ENCODE data around the gene CPLX3.

The CPLX3 gene

DNA sequence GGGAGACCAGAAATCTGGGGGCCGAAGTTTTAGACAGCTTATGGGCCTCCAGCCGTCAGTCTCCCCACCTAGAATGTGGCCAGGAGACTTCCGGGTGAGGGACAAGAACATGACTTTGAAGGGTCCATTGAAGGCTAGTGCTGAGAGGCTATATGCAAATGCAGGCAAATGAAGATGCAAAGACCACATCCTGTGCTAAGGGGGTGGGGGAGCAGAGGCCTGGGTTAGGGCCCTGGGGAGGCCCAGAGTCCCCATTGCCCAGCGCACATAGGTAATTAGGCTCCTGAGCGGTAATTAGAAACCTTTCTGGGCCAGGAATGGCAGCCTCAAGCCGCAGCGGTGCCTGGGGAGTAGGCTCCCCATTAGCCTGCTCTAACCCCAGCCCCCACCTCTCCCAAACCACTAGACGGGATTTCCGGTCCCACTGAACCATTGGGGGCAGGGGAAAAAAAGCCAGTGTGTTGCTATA, 37.7 kb upstream of the CPLX3 start:
- DNase-seq: no peak

DNA sequence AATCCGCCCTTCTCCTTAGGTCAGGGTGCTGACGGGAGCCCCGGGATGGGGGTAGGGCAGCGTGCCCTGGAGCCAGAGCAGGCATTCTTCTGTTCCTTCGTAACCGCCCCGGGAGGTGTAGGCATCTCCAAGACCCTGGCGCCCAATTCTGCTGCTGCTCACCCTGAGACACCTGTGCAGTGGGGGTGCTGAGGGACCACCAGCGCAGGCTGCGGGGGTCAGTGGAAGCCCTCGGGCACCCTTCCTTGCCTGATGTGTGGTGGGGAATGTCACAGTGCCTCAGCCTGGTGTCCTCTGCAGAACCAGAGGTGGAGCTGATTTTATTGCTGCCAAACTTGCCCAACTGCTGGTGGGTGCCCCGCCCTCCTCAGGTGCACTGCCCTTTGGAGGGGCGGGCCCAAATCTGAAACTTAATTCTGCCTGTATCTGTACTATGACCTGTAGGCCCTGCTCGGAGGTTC, 37.2 kb upstream of the CPLX3 start:
- DNase-seq: no peak

DNA sequence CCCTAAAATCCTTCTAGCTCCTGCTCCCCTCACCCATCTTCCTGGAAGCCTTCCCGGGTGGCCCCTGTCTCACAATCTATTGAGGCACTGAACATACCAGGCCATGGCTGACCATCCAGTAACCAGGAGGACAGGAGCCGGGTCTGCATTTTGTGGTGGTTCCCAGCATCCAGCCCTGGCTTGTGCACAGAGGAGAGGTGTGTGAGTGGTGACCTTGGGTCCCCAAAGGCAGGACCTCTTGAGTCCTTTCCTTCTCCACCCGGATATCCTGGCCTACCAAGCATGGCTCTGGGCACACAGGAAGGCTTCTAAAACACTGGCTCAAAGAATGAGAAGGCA, 36.7 kb upstream of the CPLX3 start:
- DNase-seq: no peak

DNA sequence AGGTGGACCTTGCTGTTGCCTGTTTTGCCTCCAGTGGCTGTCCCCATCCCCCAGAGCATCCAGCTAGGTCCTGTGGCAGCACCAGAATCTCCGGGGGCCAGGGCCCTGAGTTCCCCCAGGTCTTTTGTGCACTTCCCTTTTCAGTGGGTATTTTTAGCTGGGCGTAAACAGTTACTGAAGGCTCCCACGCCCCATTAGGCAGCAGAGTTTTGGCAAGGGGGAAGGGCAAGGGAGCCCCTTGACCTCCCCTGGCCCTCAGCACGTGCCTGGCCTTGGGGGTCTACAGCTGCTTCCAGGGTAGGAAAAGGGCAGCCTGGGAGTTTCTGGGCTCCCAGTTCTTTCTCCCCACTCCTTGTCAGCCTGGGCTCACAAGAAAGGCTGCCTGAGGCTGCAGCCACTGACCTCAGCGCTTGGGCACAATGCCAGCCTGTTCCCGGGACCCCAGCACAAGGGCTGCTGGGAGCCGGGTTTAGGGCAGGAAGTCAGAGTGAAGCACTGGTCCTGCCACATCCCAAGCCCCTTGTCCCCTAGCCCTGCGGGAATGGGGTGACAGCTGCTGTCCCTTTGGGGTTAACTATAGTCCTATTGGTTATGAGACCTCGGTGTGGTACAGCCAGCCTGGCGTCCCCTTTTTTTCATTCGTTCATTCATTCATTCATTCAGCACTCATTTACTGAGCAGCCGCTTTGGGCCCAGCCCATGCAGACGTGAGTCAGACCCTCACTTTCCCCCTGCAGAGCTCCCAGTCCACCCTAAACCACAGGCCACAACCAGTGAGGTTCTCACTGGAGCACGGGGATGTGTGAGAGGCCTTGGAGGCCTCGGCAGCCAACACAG, 36.1 kb upstream of the CPLX3 start:
- peak; percentile 75 for DNase-seq

DNA sequence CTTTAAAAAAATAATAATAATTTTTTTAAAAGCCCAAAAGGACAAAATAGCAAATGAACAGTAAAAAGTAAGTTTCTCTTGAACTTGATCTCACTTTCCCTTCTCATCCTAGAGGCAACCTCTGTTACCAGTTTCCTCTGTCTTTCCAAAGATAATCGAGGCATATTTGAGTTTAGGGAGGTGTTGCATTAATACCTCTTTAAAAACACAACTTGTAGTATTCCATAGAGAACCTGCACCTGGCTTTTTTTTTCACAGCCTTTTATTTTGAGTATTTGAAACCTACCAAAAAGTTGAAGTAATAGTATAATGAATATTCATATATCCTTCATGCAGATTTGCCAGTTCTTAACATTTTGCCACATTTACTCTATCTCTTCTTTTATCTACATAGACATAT, 35.4 kb upstream of the CPLX3 start:
- no peak for DNase-seq

DNA sequence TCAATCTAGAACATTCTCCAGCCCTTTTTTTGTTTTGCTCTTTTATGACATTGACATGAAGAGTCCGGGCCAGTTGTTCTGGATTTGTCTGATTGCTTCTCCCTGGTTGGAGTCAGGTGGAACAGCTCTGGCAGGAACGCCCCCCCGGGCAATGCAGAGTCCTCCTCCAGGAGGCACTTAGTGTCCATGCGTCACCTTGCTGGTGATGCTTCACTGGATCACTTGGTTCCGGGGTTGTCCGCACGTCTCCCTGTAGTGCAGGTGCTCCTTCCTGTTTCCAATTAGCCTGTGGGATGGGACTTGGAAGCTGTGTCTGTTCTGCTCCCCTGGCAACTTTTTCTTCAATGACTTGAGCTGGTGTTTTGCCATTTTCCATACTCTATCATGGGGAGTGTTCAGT, 34.8 kb upstream of the CPLX3 start:
- no peak for DNase-seq

DNA sequence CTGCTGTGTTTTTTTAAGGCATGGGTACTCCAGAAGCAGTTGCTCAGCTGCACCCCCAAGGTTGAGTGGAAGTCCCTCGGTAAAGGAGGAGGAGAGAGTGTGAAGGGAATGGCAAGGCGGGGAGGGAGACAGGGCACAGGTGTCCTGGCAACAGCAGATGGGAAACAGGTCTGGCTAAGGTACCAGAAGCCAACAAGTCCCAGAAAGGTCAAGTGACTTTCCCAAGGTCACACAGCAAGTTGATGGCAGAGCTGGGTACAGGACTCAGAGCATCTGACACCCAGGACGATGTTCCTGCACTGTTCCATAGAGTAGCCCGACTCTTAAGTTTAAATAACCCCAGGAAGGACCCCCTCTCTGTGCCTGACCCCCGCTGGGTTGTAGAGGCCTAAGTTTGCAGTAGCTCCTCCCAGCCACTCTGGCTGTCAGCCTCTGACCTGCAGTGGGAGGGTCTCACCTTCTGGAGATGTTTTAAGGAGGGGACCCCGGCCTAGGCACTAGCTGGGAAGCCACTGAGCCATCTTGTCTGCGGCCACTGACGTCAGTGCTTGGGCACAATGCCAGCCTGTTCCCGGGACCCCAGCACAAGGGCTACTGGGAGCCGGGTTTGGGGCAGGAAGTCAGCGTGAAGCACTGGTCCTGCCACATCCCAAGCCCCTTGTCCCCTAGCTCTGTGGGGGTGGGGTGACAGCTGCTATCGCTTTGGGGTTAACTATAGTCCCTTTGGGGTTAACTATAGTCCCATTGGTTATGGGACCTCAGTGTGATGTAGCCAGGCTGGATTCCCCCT, 34.0 kb upstream of the CPLX3 start:
- no peak for DNase-seq

DNA sequence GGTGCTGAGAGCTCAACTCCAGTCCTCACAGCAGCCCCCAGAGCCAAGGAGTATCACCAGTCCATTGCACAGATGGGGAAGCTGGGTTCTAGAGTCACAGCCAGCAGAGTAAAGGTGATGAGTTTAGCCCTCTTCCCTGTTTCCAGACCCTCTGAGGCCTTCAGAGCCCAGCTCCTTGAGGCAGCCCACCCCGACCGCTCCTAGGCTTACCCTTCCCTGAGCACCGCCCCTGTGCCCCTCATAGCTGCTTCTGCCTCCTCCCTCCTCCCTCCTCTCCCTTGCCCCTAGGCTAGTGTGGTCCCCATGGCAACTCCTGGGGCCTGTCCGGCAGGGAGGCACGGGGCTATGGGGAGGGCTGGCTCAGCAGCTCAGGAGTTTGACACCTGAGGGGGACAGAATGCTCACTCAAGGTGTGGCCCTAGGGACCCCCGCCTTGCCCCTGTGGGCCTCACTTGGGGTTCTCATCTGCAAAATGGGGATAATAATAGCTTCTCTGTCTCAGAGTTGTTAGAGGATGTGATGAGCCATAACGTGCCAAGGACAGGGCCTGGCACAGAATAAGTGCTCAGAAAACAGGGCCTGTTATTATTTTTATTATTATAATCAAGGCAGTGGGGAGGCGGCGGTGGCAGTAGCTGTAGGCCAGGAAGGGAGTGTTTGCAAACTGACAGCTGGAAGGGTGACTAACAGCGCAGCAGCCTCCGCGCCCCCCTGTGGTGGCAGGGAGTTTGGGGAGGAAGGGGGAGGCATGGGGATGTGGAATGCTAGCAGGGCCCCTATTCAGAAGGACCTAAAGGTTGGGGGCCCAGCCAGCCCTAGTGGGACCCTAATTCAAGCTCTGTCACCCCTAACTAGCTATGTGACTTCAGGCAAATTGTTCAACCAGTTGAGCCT, 33.0 kb upstream of the CPLX3 start:
- DNase-seq: no peak

DNA sequence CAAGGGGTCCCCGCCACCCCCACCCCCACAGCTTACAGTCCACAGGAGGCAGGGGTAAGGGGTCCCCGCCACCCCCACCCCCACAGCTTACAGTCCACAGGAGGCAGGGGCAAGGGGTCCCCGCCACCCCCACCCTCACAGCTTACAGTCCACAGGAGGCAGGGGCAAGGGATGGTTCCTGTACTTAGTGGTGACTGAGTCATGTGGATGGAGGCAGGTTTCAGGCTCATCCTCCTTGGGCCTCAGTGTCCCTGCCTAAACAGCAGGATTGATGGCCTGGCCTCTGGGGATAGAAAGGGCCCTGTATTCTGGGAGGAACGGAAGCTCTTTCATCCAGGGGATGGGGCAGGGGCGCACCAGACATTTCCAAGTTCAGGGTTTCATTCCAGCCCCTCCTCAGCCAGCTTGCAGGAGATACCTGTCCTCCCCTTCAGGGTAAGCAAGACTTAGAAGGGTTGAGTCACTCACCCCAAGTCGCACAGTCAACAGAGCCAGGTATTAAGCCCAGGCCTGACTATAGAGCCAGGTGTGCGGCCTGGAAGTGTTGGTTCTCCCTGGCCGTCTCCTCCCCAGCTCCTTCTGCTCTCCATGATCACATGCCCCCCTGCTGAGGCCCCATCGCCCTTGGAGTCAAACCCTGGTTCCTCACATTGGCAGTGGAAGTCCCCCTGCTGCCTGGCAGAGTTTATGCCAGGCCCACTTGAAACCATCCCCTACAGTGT, 32.0 kb upstream of the CPLX3 start:
- no peak for DNase-seq

DNA sequence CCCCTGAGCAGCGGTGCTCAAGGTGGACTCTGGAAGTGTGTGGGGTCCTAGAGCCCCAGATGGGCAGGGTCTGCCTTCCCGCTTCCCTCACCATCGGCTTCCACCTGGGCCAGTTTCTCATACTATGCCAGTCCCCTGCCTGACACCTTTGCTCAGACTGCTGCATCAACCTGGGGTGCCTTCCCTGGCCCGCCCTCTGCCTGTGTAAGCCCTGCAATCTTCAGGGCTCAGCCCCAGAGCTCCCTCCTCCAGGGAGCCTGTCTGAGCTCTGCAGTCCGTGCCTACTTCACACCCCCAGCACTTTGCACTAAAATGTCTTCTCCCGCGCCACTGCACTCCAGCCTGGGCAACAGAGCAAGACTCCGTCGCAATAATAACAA, 31.5 kb upstream of the CPLX3 start:
- no peak for DNase-seq

DNA sequence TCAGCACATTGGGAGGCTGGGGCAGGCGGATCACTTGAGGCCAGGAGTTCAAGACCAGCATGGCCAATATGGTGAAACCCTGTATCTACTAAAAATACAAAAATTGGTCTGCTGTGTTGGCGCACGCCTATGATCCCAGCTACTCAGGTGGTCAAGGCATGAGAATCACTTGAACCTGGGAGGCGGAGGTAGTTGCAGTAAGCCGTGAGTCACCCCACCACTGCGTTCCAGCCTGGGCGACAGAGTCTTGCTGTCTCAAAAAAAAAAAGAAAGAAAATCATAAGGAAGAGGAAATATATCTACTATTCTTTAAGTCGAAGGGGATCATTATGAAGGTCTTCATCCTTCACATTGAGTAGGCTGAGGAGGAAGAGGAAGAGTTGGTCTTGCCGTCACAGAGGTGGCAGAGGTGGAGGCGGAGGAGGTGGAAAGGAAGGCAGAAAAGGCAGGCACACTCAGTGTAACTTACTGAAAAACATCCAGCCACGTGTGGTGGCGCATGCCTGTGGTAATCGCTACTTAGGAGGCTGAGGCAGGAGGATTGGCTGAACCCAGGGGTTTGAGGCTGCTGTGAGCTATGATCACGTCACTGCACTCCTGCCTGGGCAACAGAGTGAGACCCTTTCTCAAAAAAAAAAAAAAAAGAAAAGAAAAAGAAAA, 30.3 kb upstream of the CPLX3 start:
- no peak for DNase-seq

DNA sequence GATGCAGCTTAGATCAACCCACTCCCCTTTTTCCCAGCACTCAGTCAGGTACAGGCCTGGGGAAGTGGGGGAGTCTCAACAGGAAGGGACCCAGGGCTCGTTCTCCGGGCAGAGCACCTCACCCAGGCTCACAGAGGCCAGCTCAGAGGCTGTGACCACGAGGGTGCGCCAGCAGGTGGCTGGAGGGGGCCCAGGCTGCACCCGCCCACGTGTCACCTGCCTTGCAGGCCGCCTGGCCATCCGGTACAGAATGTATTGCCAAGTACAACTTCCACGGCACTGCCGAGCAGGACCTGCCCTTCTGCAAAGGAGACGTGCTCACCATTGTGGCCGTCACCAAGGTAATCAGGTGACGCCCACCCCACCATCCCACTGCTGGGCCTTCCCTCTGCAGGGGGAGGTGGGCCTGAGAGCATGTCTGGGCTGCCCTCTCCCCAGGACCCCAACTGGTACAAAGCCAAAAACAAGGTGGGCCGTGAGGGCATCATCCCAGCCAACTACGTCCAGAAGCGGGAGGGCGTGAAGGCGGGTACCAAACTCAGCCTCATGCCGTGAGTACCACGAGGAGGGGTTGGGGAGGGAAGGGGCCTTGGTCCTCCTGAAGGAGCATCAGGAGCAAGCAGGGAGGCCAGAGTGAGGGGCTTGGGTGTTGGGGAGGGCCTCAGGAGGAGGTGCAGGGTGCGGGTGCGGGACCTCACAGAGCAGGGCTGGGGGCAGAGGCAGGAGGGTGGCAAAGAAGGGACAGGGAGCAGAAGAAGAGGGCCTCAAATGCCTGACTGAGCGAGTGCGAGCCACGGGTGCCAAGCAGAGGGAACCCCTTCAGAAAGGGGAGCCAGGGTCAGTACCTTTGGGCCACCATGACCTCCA, 27.8 kb upstream of the CPLX3 start:
- no peak for DNase-seq

DNA sequence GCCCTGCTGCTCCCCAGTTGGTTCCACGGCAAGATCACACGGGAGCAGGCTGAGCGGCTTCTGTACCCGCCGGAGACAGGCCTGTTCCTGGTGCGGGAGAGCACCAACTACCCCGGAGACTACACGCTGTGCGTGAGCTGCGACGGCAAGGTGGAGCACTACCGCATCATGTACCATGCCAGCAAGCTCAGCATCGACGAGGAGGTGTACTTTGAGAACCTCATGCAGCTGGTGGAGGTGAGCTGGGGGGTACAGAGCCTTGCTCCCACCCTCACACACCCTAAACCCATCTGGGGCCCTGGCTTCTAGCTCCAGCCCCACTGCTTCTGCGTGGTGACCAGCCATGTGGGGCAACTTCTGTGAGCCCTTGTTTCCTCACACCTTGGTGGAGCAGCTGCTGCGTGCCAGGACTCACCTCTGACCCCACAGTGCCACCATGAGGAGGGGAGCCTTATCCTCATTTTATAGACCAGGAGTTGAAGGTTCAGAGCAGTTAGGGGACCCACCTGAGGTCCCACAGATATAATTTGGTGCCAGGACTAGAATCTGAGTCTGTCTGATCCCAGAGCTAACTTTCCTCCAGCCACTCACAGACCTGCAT, 27.1 kb upstream of the CPLX3 start:
- DNase-seq: no peak

DNA sequence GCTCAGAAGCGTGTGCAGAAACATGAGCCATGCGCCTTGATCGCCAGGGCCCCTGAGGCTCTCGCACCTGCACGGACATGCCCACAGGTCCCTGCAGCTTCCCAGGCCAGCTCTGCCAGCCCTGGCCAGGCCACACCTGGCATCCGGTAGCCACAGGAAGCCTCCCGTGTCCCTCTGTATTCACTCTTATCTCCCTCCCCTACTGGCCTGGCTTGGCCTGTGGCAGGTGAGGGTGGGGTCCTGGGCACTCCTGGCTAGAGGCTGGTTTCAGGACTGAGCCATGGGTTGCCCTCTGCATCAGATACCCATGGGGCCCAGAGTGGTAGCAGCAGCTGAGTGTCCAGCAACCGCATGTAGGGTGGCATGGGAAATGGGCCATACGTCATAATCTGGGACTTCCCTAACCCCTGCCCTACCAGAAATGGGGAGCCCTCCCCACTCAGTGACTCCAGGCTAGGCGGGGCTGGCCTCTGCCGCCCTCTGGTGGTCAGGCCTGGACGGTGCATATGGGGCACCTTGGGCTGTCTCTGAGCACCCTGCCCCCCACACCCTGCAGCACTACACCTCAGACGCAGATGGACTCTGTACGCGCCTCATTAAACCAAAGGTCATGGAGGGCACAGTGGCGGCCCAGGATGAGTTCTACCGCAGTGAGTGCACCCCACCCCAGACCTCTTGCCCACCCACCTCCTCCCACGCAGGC, 26.4 kb upstream of the CPLX3 start:
- DNase-seq: peak; percentile 42

DNA sequence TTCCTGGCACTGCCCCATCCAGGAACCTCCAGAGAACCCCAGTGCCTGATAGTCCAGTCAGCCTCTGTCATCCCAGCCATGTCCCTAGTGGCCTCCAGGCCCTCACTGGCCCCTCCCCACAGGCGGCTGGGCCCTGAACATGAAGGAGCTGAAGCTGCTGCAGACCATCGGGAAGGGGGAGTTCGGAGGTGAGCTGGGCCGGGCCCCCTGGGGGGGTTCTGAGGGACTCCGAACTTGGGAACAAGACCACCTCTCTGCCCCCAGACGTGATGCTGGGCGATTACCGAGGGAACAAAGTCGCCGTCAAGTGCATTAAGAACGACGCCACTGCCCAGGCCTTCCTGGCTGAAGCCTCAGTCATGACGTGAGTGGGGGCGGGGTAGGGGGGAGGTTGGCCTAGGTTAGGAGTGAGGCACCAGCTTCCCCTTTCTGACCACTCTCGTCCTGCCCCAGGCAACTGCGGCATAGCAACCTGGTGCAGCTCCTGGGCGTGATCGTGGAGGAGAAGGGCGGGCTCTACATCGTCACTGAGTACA, 25.8 kb upstream of the CPLX3 start:
- no peak for DNase-seq

DNA sequence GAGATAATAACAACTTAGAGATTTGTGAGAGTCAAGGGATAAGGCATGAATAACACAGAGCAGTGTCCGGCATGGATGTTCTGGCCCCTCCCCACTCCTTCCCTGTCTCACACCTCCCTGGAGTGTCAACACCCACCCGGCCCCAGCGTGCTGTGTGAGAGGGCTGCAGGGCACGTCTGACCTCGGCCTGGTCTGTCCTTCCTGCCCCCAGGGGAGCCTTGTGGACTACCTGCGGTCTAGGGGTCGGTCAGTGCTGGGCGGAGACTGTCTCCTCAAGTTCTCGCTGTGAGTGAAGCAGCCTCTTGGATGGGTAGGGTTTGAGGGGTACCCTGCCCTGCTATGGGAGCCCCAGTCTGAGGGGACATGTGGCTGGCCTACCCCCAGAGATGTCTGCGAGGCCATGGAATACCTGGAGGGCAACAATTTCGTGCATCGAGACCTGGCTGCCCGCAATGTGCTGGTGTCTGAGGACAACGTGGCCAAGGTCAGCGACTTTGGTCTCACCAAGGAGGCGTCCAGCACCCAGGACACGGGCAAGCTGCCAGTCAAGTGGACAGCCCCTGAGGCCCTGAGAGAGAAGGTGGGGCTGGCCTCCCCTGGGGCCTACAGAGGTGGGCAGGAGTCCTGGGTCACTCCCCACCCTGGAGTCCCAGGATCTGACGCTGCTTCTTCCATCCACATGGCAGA, 25.0 kb upstream of the CPLX3 start:
- DNase-seq: no peak

DNA sequence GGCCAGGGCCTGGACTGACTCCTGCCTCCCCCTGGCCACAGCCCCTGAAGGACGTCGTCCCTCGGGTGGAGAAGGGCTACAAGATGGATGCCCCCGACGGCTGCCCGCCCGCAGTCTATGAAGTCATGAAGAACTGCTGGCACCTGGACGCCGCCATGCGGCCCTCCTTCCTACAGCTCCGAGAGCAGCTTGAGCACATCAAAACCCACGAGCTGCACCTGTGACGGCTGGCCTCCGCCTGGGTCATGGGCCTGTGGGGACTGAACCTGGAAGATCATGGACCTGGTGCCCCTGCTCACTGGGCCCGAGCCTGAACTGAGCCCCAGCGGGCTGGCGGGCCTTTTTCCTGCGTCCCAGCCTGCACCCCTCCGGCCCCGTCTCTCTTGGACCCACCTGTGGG, 24.1 kb upstream of the CPLX3 start:
- DNase-seq: no peak

DNA sequence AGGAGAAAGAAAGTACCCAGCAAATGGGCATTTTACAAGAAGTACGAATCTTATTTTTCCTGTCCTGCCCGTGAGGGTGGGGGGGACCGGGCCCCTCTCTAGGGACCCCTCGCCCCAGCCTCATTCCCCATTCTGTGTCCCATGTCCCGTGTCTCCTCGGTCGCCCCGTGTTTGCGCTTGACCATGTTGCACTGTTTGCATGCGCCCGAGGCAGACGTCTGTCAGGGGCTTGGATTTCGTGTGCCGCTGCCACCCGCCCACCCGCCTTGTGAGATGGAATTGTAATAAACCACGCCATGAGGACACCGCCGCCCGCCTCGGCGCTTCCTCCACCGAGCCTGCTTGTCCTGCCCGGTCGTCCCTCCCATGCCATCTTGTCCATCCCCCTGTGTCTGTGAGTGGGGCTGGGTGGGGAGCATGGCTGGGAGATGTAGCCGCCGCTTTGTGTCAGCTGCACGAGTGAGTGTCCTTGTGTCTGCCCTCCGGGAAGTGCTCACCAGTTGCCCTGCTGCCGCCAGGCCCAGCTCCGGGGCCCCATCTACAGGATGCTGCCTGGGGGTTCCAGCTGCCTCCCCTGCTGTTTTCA, 23.5 kb upstream of the CPLX3 start:
- DNase-seq: no peak

DNA sequence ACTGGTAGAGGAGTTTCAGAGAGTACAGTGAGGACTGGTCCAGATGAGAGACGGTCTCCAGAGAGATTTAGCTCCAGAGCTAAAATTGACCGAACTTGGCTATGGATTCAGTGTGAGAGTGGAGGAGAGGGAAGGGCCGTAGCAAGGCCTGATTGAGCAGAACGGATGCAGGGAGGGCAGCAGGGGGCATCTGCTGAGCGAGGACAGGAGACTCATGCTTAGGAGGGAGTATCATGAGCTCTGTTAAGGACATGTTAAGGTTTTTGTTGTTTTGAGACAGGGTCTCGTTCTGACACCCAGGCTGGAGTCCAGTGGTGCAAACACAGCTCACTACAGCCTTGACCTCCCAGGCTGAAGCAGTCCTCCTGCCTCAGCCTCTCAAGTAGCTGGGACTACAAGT, 21.5 kb upstream of the CPLX3 start:
- no peak for DNase-seq

Data from fibroblast of skin of right quadriceps (primary cell).